AG08395 (cell line): ENCODE results near the gene SIMC1.
"Not testable (repeated sequence)": the region's sequence is repeated elsewhere in the genome, so short reads cannot be mapped to it uniquely, and the experiment has no call there.

Experiments used
- DNase-seq: peaks from one replicate; pipeline ENCODE4 v3.0.0; 2012; ENCODE audit warnings: mixed read lengths, low spot score

Gene SIMC1

GRCh38 chr5:176216393-176216916 is 21.8 kb upstream of the SIMC1 start:
- DNase-seq = not testable (repeated sequence)

- DNase-seq = not testable (repeated sequence)
Observed at GRCh38 chr5:176217188-176217729, 21.0 kb upstream of the SIMC1 start.

- DNase-seq = not testable (repeated sequence)
Observed at GRCh38 chr5:176217764-176218163, 20.5 kb upstream of the SIMC1 start.

- not testable (repeated sequence) for DNase-seq
Observed at GRCh38 chr5:176222006-176222405, 16.2 kb upstream of the SIMC1 start.

- DNase-seq = not testable (repeated sequence)
Observed at GRCh38 chr5:176228358-176228757, 9.9 kb upstream of the SIMC1 start.

GRCh38 chr5:176233253-176233652 is 5.0 kb upstream of the SIMC1 start:
- not testable (repeated sequence) for DNase-seq

- peak; percentile 1 for DNase-seq
Observed at GRCh38 chr5:176235155-176235554, 3.1 kb upstream of the SIMC1 start.

GRCh38 chr5:176238645-176239283 is 540 bp downstream of the SIMC1 start:
- not testable (repeated sequence) for DNase-seq

- not testable (repeated sequence) for DNase-seq
Observed at GRCh38 chr5:176239304-176239703, 1.1 kb downstream of the SIMC1 start.

GRCh38 chr5:176244318-176244717 is 6.1 kb downstream of the SIMC1 start:
- not testable (repeated sequence) for DNase-seq

GRCh38 chr5:176245074-176245473 is 6.8 kb downstream of the SIMC1 start:
- not testable (repeated sequence) for DNase-seq

GRCh38 chr5:176245489-176245888 is 7.3 kb downstream of the SIMC1 start:
- DNase-seq = not testable (repeated sequence)

- not testable (repeated sequence) for DNase-seq
Observed at GRCh38 chr5:176250691-176251090, 12.5 kb downstream of the SIMC1 start.

- DNase-seq = not testable (repeated sequence)
Observed at GRCh38 chr5:176252171-176252570, 13.9 kb downstream of the SIMC1 start.

GRCh38 chr5:176253370-176254065 is 15.3 kb downstream of the SIMC1 start:
- DNase-seq = not testable (repeated sequence)

- not testable (repeated sequence) for DNase-seq
Observed at GRCh38 chr5:176254066-176254393, 15.8 kb downstream of the SIMC1 start.

GRCh38 chr5:176257871-176258505 is 19.8 kb downstream of the SIMC1 start:
- DNase-seq = not testable (repeated sequence)

- not testable (repeated sequence) for DNase-seq
Observed at GRCh38 chr5:176260682-176261081, 22.5 kb downstream of the SIMC1 start.

GRCh38 chr5:176266448-176266847 is 28.2 kb downstream of the SIMC1 start:
- DNase-seq = not testable (repeated sequence)

GRCh38 chr5:176289018-176289417 is 50.8 kb downstream of the SIMC1 start:
- not testable (repeated sequence) for DNase-seq

GRCh38 chr5:176290057-176290840 is 52.0 kb downstream of the SIMC1 start:
- not testable (repeated sequence) for DNase-seq

- DNase-seq = not testable (repeated sequence)
Observed at GRCh38 chr5:176305356-176305755, 67.1 kb downstream of the SIMC1 start.
